GM10266 (cell line): ENCODE measurements around the gene DDX49.
"Not testable (repeated sequence)": the region's sequence is repeated elsewhere in the genome, so short reads cannot be mapped to it uniquely, and the experiment has no call there.

Experiments used
- DNase-seq: peaks from one replicate; pipeline ENCODE4 v3.0.0; 2012; ENCODE audit errors: extremely low spot score
- CTCF ChIP-seq: IDR thresholded peaks from 2 replicates; pipeline ENCODE4 v1.5.1; 2012; ENCODE audit warnings: mild to moderate bottlenecking, low read depth; ENCODE audit not compliant: control insufficient read depth, insufficient read depth; ENCODE audit errors: missing control alignments

The DDX49 gene

DNA sequence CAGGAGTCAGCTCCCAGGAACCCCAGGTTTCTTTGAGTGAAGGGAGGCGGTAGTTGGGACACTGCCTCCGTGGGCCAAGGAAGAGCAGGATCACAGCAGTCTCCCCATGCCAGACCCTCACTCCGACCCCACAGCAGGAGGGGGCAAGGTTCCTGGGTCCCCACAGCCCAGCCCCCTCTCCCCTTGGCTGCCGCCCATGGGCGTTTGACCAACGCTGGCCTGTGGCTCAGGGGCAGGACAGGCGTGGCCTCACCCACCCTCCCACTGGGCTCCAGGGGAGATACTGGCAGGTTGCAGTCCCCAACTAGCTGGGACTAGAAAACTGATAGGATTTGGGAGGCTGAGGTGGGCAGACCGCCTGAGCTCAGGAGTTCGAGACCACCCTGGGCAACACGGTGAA is 9.5 kb upstream of the DDX49 start:
- no peak for TF ChIP-seq CTCF
- DNase-seq: no peak

GRCh38 chr19:18910801-18911436 is 8.6 kb upstream of the DDX49 start:
- no peak for DNase-seq
- TF ChIP-seq CTCF: no peak

- TF ChIP-seq CTCF: no peak
Measured at GRCh38 chr19:18912933-18913332, 6.6 kb upstream of the DDX49 start.

GRCh38 chr19:18913466-18913865 is 6.0 kb upstream of the DDX49 start:
- DNase-seq: no peak
- TF ChIP-seq CTCF: no peak

More at GRCh38 chr19:18912933-18913332, 6.6 kb upstream of the DDX49 start:
- DNase-seq: no peak

DNA sequence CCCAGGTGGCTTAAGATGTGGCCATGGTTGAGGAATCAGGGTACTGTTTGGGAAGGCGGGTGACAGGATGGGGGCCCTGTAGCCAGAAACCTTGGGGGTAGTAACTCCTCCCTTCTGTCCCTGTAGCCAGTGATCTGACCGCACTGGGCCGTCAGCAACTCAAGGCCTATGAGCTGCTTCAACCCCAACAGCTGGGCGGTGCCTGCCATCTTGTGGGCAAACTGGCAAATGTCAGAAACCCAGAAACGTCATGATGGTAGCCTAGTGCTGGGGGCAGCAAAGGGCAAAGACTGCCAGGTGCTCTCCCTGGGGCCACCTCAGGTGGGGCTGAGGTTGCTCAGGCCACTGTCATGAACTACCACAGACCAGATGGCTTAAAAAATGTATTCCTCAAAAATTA is 3.9 kb upstream of the DDX49 start:
- peak; percentile 34 for TF ChIP-seq CTCF
- no peak for DNase-seq

GRCh38 chr19:18917593-18917992 is 1.9 kb upstream of the DDX49 start:
- DNase-seq: not testable (repeated sequence)

GRCh38 chr19:18919900-18920214 is 342 bp downstream of the DDX49 start:
- DNase-seq: no peak
- no peak for TF ChIP-seq CTCF

DNA sequence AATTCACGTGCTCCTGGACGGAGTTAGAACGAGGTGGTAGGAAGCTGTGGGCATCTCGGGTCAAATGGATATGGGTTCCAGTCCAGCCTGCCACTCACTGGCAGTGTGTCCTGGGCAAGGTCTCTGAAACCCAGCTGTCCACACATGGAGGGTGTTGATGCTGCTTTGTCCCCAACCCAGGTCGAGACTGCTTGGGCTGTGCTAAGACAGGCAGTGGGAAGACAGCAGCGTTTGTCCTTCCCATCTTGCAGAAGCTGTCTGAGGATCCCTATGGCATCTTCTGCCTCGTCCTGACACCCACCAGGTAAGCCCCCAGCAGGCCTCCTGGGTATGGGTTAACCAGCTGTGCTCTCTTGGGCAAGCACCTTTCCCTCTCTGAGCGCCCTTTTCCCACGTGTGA is 885 bp downstream of the DDX49 start:
- TF ChIP-seq CTCF: no peak
- no peak for DNase-seq
